Testis (tissue), 2 donors: Measurements from ENCODE around the gene SDK2.

Experiments used
- POLR2A ChIP-seq: fragments of 450-650 bp; IDR thresholded peaks from one replicate; pipeline ENCODE4 v1.6.1; 2017; ENCODE audit warnings: antibody characterized with exemption, mild to moderate bottlenecking, moderate library complexity
- TF ChIP-seq, protein P1 (sequence below), 3 experiments: fragments of 450-650 bp in 2 of 3; fragments of 200-600 bp in 1 of 3; sonication (generic) in 1 of 3; IDR thresholded peaks; one replicate each; pipeline ENCODE4 v1.5.1; 2016 to 2019; ENCODE audit warnings: antibody characterized with exemption in 3 of 3, mild to moderate bottlenecking in 2 of 3, moderate library complexity in 1 of 3

DNA sequence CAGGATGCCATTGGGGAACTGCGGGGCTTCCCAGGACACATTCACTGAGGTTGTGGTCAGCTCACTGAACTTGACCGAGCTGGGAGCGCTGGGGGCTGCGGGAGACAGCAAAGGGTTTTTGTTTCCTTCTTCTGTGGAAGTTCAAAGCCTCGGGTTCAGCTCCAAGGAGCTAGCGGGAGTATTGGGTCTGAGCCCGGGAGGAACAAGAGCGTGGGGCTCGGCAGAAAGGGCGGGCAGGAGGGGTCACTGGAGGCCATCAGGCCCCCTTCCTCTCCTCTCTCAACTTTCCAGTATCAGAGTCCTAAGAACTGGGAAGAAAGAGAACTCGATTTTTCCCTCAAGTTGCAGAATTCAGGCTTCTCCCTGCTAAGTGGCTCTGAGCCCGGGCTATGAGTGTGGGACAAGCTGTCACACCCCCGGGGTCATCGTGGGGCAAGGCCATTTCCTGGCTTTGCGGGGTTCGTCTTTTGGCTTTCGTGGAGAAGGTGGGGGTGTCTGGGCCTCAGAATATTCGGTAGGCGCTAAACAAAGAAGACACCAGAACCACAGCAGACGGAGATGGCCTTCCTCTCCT, 278.9 kb downstream of the SDK2 start:
- TF ChIP-seq, protein P1, sequence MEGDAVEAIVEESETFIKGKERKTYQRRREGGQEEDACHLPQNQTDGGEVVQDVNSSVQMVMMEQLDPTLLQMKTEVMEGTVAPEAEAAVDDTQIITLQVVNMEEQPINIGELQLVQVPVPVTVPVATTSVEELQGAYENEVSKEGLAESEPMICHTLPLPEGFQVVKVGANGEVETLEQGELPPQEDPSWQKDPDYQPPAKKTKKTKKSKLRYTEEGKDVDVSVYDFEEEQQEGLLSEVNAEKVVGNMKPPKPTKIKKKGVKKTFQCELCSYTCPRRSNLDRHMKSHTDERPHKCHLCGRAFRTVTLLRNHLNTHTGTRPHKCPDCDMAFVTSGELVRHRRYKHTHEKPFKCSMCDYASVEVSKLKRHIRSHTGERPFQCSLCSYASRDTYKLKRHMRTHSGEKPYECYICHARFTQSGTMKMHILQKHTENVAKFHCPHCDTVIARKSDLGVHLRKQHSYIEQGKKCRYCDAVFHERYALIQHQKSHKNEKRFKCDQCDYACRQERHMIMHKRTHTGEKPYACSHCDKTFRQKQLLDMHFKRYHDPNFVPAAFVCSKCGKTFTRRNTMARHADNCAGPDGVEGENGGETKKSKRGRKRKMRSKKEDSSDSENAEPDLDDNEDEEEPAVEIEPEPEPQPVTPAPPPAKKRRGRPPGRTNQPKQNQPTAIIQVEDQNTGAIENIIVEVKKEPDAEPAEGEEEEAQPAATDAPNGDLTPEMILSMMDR (IDR thresholded peaks at IDR 0.05) = no peak
- TF ChIP-seq POLR2A = no peak
